Renal pelvis (tissue), 3 donors: ENCODE measurements around the gene GALNT12. TPM values are rescaled to one million over a fixed set of nuclear protein-coding genes. Genes with fewer than 3 reads are reported as not detected.

Source experiments
- polyA plus RNA-seq, 3 donors: library from polyadenylated mRNA; unstranded; fragments of 120-200 nt; gene quantifications; one replicate each; pipeline ENCODE4 v1.2.1, GENCODE V29; 2013; ENCODE audit not compliant: insufficient read length in 3 of 3

Gene GALNT12
- polyA plus RNA-seq, 3 donors, result 8.3 to 9.9 (median 9.2) TPM

Other genes with a start within 250 kb of the GALNT12 start
- gene GABBR2, start 98.7 kb upstream of the GALNT12 start, polyA plus RNA-seq, result 1 to 10 TPM; 1.3 to 4.7 (median 4.3) TPM
- gene ANKS6, start 11.1 kb upstream of the GALNT12 start, polyA plus RNA-seq, result 10 to 100 TPM; 25.7 to 32.7 (median 30.0) TPM
- gene COL15A1, start 136.2 kb downstream of the GALNT12 start, polyA plus RNA-seq, result 10 to 100 TPM; 24.1 to 29.6 (median 25.9) TPM